ENCODE measurements around the gene SESN1. TPM values are rescaled to one million over a fixed set of nuclear protein-coding genes. Genes with fewer than 3 reads are reported as not detected.

The SESN1 gene
- total RNA-seq, 2 experiments from 2014 or later = 10.8 to 13.8 TPM

DNA sequence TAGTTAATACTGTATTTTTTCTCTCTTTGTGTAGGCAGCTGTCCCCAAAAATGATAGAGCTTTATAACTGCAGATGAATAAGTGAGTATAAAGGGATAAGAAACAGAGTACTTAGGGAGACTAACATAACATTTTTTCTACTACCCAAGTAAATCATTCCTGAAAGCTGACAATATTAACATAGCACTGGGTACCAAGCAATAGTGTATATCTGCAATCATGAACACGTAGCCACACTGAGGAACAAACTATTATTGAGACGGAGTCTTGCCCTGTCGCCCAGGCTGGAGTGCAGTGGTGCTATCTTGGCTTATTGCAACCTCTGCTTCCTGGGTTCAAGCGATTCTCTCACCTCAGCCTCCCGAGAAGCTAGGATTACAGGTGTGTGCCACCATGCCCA is 105.9 kb downstream of the SESN1 start:
- Histone ChIP-seq H3K4me3 (ENCODE audit: low read depth, low read length, poor library complexity, severe bottlenecking) (no peak overlapping the region), H3K9me2 (ENCODE audit: insufficient read depth, low read length) (no peaks in the 10 kb centered on the region), H3K4me1 (ENCODE audit: insufficient read depth, low read length, poor library complexity, severe bottlenecking) (no peaks in the 10 kb centered on the region), H2AFZ (ENCODE audit: low read length) (no peak overlapping the region), H3K4me2 (ENCODE audit: low read length) (no peak overlapping the region), H3K36me3 (ENCODE audit: insufficient read depth, low read length) (peaks cover 10% of the 10 kb centered on the region), H3K79me2 (ENCODE audit: insufficient read depth, low read depth, low read length) (no peaks in the 10 kb centered on the region), H3K27ac (ENCODE audit: low read depth, low read length, poor library complexity, severe bottlenecking) (no peak overlapping the region), H3K9me3 (ENCODE audit: low read length) (no peaks in the 10 kb centered on the region), H4K20me1 (ENCODE audit: insufficient read depth, low read length) (no peaks in the 10 kb centered on the region)
- POLR2A ChIA-PET = no interaction called here
- intact Hi-C loops (cut with micrococcal nuclease; ENCODE audit: unreplicated experiment) = no loop called here
- TF ChIP-seq CTCF (conservative IDR thresholded peaks at IDR 0.05; ENCODE audit: low read length) = no peak
- TF ChIP-seq EZH2phosphoT487 (IDR thresholded peaks at IDR 0.05; ENCODE audit: borderline replicate concordance, low read depth, low read length) = no peak
- DNase-seq (ENCODE audit: low spot score) = no peak
- BruUV-seq (replicated peaks) = no TSS peak
- CTCF ChIA-PET (ENCODE audit: unreplicated experiment) = no interaction called here

DNA sequence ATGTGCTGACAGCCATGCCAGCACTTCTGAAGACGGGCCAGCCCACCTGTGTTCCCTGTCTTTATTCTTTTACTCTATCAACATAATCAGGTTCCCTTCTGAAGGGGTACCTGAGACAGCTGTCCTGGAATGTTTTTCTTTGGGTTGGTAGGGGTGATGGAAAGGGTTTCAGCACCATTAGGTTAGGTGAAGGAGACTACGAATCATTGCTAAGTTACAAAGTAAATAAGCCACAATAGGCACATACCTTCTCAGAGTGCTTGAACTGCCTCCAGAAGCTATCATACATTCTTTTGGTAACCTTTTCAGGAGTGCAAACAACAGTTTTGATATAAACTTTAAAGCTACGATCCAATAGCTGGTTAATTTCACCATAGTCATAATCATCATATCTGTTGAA is 106.3 kb downstream of the SESN1 start:
- no peaks in the 10 kb centered on the region for H3K9me3 ChIP-seq (ENCODE audit: low read length)

More for the DNA sequence above, 106.3 kb downstream of the SESN1 start:
- BruUV-seq (replicated peaks) = no TSS peak
- POLR2A ChIA-PET = interaction anchor here (0.7 to 0.8 kb wide), 2 partner anchors 8 to 186 kb away, joined by 3 to 4 read pairs; no protein-coding TSS in a partner anchor
- Histone ChIP-seq H4K20me1 (ENCODE audit: insufficient read depth, low read length) (no peaks in the 10 kb centered on the region), H3K27ac (ENCODE audit: low read depth, low read length, poor library complexity, severe bottlenecking) (no peak overlapping the region), H3K4me3 (ENCODE audit: low read depth, low read length, poor library complexity, severe bottlenecking) (no peak overlapping the region), H2AFZ (ENCODE audit: low read length) (no peak overlapping the region), H3K4me1 (ENCODE audit: insufficient read depth, low read length, poor library complexity, severe bottlenecking) (no peaks in the 10 kb centered on the region), H3K9me2 (ENCODE audit: insufficient read depth, low read length) (no peaks in the 10 kb centered on the region), H3K79me2 (ENCODE audit: insufficient read depth, low read depth, low read length) (no peaks in the 10 kb centered on the region), H3K4me2 (ENCODE audit: low read length) (no peak overlapping the region), H3K36me3 (ENCODE audit: insufficient read depth, low read length) (peaks cover 10% of the 10 kb centered on the region)
- intact Hi-C loops (cut with micrococcal nuclease; ENCODE audit: unreplicated experiment) = no loop called here
- CTCF ChIA-PET (ENCODE audit: unreplicated experiment) = no interaction called here
- DNase-seq (ENCODE audit: low spot score) = no peak
- no peak for TF ChIP-seq CTCF (conservative IDR thresholded peaks at IDR 0.05; ENCODE audit: low read length)
- TF ChIP-seq EZH2phosphoT487 (IDR thresholded peaks at IDR 0.05; ENCODE audit: borderline replicate concordance, low read depth, low read length) = no peak

Data from OCI-LY7 (cell line).